GM23338 (cell line): ENCODE results near the gene IL21R. TPM values are rescaled to one million over a fixed set of nuclear protein-coding genes. Genes with fewer than 3 reads are reported as not detected.

ENCODE experiments used
- ATAC-seq: fragments of 200-7000 bp; cut with Tn5 transposase; 3 replicates; pipeline ENCODE4 v1.9.1; 2020
- DNase-seq: peaks from one replicate; pipeline ENCODE4 v3.0.0-alpha.2; 2015; ENCODE audit warnings: low spot score
- H2AFZ ChIP-seq: fragments of 200-600 bp; sonication (generic); 2 replicates; pipeline ENCODE4 v1.8.0; 2016; ENCODE audit warnings: antibody characterized with exemption, mild to moderate bottlenecking, moderate library complexity
- H3F3A ChIP-seq: fragments of 200-600 bp; sonication (generic); replicated peaks from 2 replicates; pipeline ENCODE4 v1.8.0; 2017; ENCODE audit warnings: antibody characterized with exemption, mixed run types, low read depth
- H3K27ac ChIP-seq: fragments of 200-600 bp; sonication (generic); 2 replicates; pipeline ENCODE4 v1.6.1; 2016; ENCODE audit warnings: low read depth
- H3K27me3 ChIP-seq: fragments of 200-600 bp; sonication (generic); 2 replicates; pipeline ENCODE4 v1.8.0; 2016; ENCODE audit warnings: mild to moderate bottlenecking, mixed run types, moderate library complexity; ENCODE audit not compliant: insufficient read depth
- H3K36me3 ChIP-seq: fragments of 200-600 bp; sonication (generic); 2 replicates; pipeline ENCODE4 v1.8.0; 2016; ENCODE audit warnings: mild to moderate bottlenecking; ENCODE audit not compliant: insufficient read depth
- H3K4me1 ChIP-seq: fragments of 200-600 bp; sonication (generic); 2 replicates; pipeline ENCODE4 v1.8.0; 2016; ENCODE audit warnings: mild to moderate bottlenecking, moderate library complexity; ENCODE audit not compliant: insufficient read depth
- H3K4me2 ChIP-seq: fragments of 200-600 bp; sonication (generic); 2 replicates; pipeline ENCODE4 v1.7.1; 2017; ENCODE audit warnings: mixed run types
- H3K4me3 ChIP-seq: fragments of 200-600 bp; sonication (generic); 2 replicates; pipeline ENCODE4 v1.6.1; 2016; ENCODE audit warnings: mixed run types
- H3K79me2 ChIP-seq: fragments of 200-600 bp; sonication (generic); replicated peaks from 2 replicates; pipeline ENCODE4 v1.8.0; 2017; ENCODE audit warnings: mild to moderate bottlenecking; ENCODE audit not compliant: insufficient read depth
- H3K9me2 ChIP-seq: fragments of 200-600 bp; sonication (generic); 2 replicates; pipeline ENCODE4 v1.8.0; 2017; ENCODE audit not compliant: insufficient read depth
- H4K20me1 ChIP-seq: fragments of 200-600 bp; sonication (generic); replicated peaks from 2 replicates; pipeline ENCODE4 v1.8.0; 2017; ENCODE audit warnings: mild to moderate bottlenecking; ENCODE audit not compliant: insufficient read depth
- H3K27ac Mint-ChIP-seq: 2 replicates; pipeline ENCODE4 v1.8.0; 2020; ENCODE audit warnings: inconsistent platforms, mild to moderate bottlenecking, moderate library complexity, mixed read lengths
- H3K27me3 Mint-ChIP-seq: 3 replicates; pipeline ENCODE4 v1.8.0; 2022; ENCODE audit warnings: low read depth, mild to moderate bottlenecking, moderate library complexity, mixed read lengths, inconsistent platforms; ENCODE audit not compliant: insufficient read depth, poor library complexity
- H3K36me3 Mint-ChIP-seq: 3 replicates; pipeline ENCODE4 v1.8.0; 2021; ENCODE audit warnings: low read depth, mild to moderate bottlenecking, inconsistent platforms, moderate library complexity, mixed read lengths
- H3K4me1 Mint-ChIP-seq: 3 replicates; pipeline ENCODE4 v1.8.0; 2020; ENCODE audit warnings: mild to moderate bottlenecking, inconsistent platforms, mixed read lengths
- H3K4me3 Mint-ChIP-seq: 3 replicates; pipeline ENCODE4 v1.8.0; 2021; ENCODE audit warnings: moderate library complexity, mild to moderate bottlenecking, inconsistent platforms, mixed read lengths
- H3K9me3 Mint-ChIP-seq: 3 replicates; pipeline ENCODE4 v1.8.0; 2020; ENCODE audit warnings: moderate library complexity, mild to moderate bottlenecking, inconsistent platforms, mixed read lengths
- EZH2 ChIP-seq: fragments of 200-600 bp; sonication (generic); IDR thresholded peaks from one replicate; pipeline ENCODE4 v1.8.0; 2017; ENCODE audit warnings: antibody characterized with exemption, mild to moderate bottlenecking, low read depth; ENCODE audit not compliant: unreplicated experiment
- EZH2phosphoT487 ChIP-seq: fragments of 200-600 bp; sonication (generic); IDR thresholded peaks from one replicate; pipeline ENCODE4 v1.8.1; 2018; ENCODE audit warnings: antibody characterized with exemption; ENCODE audit not compliant: unreplicated experiment
- JUNB ChIP-seq: IDR thresholded peaks from one replicate; pipeline ENCODE4 v1.6.1; 2016; ENCODE audit warnings: antibody characterized with exemption; ENCODE audit not compliant: unreplicated experiment
- NANOG ChIP-seq: IDR thresholded peaks from 2 replicates; pipeline ENCODE4 v1.6.1; 2016; ENCODE audit warnings: antibody characterized with exemption, borderline replicate concordance
- STAT1 ChIP-seq: IDR thresholded peaks from one replicate; pipeline ENCODE4 v1.6.1; 2016; ENCODE audit warnings: antibody characterized with exemption; ENCODE audit not compliant: unreplicated experiment
- ZNF331 ChIP-seq: fragments of 250-450 bp; sonication (Bioruptor Pico); IDR thresholded peaks from 2 replicates; pipeline ENCODE4 v1.5.0; 2020; ENCODE audit warnings: low read depth, mild to moderate bottlenecking, moderate library complexity
- polyA plus RNA-seq: library from polyadenylated mRNA; unstranded; fragments of >200 nt; fragmentation: Nextera tagmentation; extraction: Ambion mirVana; gene quantifications from 2 replicates; pipeline ENCODE4 v1.2.1, GENCODE V29; 2016
- total RNA-seq: library from RNA; depleted of rRNA; stranded (reverse); fragments of >200 nt; shearing (Covaris generic); gene quantifications from 2 replicates; pipeline ENCODE4 v1.2.3, GENCODE V29; 2014
- TF ChIP-seq, protein P1 (sequence below): fragments of 250-450 bp; sonication (Bioruptor Pico); IDR thresholded peaks from 2 replicates; pipeline ENCODE4 v1.5.0; 2020; ENCODE audit warnings: mild to moderate bottlenecking, moderate library complexity
- TF ChIP-seq, protein P2 (sequence below), 2 experiments: fragments of 200-600 bp in 1 of 2; sonication (generic) in 1 of 2; conservative IDR thresholded peaks; 2 replicates each; pipeline versions ENCODE4 v1.5.1 to v1.6.1; 2016 to 2017; ENCODE audit warnings: antibody characterized with exemption in 2 of 2, low read depth in 2 of 2, mild to moderate bottlenecking in 2 of 2, moderate library complexity in 1 of 2

IL21R gene
- total and polyA plus RNA-seq, 2 experiments from 2014 or later: 0.42 to 2.6 TPM

- TF ChIP-seq, protein P1, sequence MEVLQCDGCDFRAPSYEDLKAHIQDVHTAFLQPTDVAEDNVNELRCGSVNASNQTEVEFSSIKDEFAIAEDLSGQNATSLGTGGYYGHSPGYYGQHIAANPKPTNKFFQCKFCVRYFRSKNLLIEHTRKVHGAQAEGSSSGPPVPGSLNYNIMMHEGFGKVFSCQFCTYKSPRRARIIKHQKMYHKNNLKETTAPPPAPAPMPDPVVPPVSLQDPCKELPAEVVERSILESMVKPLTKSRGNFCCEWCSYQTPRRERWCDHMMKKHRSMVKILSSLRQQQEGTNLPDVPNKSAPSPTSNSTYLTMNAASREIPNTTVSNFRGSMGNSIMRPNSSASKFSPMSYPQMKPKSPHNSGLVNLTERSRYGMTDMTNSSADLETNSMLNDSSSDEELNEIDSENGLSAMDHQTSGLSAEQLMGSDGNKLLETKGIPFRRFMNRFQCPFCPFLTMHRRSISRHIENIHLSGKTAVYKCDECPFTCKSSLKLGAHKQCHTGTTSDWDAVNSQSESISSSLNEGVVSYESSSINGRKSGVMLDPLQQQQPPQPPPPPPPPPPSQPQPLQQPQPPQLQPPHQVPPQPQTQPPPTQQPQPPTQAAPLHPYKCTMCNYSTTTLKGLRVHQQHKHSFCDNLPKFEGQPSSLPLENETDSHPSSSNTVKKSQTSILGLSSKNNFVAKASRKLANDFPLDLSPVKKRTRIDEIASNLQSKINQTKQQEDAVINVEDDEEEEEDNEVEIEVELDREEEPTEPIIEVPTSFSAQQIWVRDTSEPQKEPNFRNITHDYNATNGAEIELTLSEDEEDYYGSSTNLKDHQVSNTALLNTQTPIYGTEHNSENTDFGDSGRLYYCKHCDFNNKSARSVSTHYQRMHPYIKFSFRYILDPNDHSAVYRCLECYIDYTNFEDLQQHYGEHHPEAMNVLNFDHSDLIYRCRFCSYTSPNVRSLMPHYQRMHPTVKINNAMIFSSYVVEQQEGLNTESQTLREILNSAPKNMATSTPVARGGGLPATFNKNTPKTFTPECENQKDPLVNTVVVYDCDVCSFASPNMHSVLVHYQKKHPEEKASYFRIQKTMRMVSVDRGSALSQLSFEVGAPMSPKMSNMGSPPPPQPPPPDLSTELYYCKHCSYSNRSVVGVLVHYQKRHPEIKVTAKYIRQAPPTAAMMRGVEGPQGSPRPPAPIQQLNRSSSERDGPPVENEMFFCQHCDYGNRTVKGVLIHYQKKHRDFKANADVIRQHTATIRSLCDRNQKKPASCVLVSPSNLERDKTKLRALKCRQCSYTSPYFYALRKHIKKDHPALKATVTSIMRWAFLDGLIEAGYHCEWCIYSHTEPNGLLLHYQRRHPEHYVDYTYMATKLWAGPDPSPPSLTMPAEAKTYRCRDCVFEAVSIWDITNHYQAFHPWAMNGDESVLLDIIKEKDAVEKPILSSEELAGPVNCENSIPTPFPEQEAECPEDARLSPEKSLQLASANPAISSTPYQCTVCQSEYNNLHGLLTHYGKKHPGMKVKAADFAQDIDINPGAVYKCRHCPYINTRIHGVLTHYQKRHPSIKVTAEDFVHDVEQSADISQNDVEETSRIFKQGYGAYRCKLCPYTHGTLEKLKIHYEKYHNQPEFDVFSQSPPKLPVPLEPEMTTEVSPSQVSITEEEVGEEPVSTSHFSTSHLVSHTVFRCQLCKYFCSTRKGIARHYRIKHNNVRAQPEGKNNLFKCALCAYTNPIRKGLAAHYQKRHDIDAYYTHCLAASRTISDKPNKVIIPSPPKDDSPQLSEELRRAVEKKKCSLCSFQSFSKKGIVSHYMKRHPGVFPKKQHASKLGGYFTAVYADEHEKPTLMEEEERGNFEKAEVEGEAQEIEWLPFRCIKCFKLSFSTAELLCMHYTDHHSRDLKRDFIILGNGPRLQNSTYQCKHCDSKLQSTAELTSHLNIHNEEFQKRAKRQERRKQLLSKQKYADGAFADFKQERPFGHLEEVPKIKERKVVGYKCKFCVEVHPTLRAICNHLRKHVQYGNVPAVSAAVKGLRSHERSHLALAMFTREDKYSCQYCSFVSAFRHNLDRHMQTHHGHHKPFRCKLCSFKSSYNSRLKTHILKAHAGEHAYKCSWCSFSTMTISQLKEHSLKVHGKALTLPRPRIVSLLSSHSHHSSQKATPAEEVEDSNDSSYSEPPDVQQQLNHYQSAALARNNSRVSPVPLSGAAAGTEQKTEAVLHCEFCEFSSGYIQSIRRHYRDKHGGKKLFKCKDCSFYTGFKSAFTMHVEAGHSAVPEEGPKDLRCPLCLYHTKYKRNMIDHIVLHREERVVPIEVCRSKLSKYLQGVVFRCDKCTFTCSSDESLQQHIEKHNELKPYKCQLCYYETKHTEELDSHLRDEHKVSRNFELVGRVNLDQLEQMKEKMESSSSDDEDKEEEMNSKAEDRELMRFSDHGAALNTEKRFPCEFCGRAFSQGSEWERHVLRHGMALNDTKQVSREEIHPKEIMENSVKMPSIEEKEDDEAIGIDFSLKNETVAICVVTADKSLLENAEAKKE (CRISPR knock-in tag): no peak
- TF ChIP-seq EZH2phosphoT487: no peak
- no peak for TF ChIP-seq EZH2
- TF ChIP-seq, protein P2, sequence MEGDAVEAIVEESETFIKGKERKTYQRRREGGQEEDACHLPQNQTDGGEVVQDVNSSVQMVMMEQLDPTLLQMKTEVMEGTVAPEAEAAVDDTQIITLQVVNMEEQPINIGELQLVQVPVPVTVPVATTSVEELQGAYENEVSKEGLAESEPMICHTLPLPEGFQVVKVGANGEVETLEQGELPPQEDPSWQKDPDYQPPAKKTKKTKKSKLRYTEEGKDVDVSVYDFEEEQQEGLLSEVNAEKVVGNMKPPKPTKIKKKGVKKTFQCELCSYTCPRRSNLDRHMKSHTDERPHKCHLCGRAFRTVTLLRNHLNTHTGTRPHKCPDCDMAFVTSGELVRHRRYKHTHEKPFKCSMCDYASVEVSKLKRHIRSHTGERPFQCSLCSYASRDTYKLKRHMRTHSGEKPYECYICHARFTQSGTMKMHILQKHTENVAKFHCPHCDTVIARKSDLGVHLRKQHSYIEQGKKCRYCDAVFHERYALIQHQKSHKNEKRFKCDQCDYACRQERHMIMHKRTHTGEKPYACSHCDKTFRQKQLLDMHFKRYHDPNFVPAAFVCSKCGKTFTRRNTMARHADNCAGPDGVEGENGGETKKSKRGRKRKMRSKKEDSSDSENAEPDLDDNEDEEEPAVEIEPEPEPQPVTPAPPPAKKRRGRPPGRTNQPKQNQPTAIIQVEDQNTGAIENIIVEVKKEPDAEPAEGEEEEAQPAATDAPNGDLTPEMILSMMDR (conservative IDR thresholded peaks at IDR 0.05; ENCODE audit: low read depth in 2 of 2): no peak
- no peak for TF ChIP-seq NANOG
- TF ChIP-seq ZNF331: no peak
- no peak for TF ChIP-seq STAT1
- no peak for TF ChIP-seq JUNB
Observed at GRCh38 chr16:27384425-27384824, 17.5 kb upstream of the IL21R start (continued).

- Mint-ChIP-seq H3K9me3 (peaks cover 12% of the 10 kb centered on the region; the same call in 2 of the 3 replicates), H3K27ac (no peak overlapping the region), H3K27me3 (peaks cover 2% of the 10 kb centered on the region), H3K4me3 (no peak overlapping the region), H3K4me1 (no peaks in the 10 kb centered on the region), H3K36me3 (no peaks in the 10 kb centered on the region; the same call in 2 of the 3 replicates)
- Histone ChIP-seq H3F3A (no peaks in the 10 kb centered on the region), H3K36me3 (no peaks in the 10 kb centered on the region), H3K79me2 (no peaks in the 10 kb centered on the region), H3K9me2 (no peaks in the 10 kb centered on the region), H4K20me1 (no peaks in the 10 kb centered on the region), H3K27me3 (no peaks in the 10 kb centered on the region), H3K4me3 (no peak overlapping the region), H3K27ac (no peak overlapping the region), H2AFZ (no peak overlapping the region), H3K4me1 (no peaks in the 10 kb centered on the region), H3K4me2 (no peak overlapping the region)
- no peak for TF ChIP-seq JUNB
- ATAC-seq (no peak), DNase-seq (no peak)
Observed at GRCh38 chr16:27385398-27385797, 16.6 kb upstream of the IL21R start.
